ENCODE measurements around the gene NUPR2. TPM values are rescaled to one million over a fixed set of nuclear protein-coding genes. Genes with fewer than 3 reads are reported as not detected.

The NUPR2 gene
- total and polyA plus RNA-seq, 2 of the 4 experiments (the other 2 are of a cell fraction), result not detected

- no peak overlapping the region for H2BK15ac ChIP-seq (ENCODE audit: low read depth, low read length)
- in situ Hi-C loops (cut with MboI; ENCODE audit: low sequenced_read_pairs) (loop anchor here (25.0 kb wide), 2 partner anchors 810 to 1335 kb away; partner anchors contain the start of gene SEC61G), intact Hi-C loops (cut with micrococcal nuclease) (no loop called here), dilution Hi-C loops (cut with HindIII; ENCODE audit: low sequenced_read_pairs, unreplicated experiment) (no loop called here)
- H3K79me1 ChIP-seq (ENCODE audit: low read depth in 1 of 2, low read length in 2 of 2), result peaks cover 0 to 4% of the 10 kb centered on the region in 2 experiments; a peak in 1 of 4 replicates
- no peaks in the 10 kb centered on the region for H3K9me1 ChIP-seq (ENCODE audit: insufficient read depth, low read length)
- H3K9ac ChIP-seq (ENCODE audit: low read depth, low read length), result no peak overlapping the region
- no peaks in the 10 kb centered on the region for H3K9me3 ChIP-seq (ENCODE audit: control insufficient read depth, insufficient read depth, low read length)
- no peak overlapping the region for H3K4ac ChIP-seq (ENCODE audit: low read depth, low read length)
- no peak overlapping the region for H3K18ac ChIP-seq (ENCODE audit: low read depth, low read length)
- no peak overlapping the region for H3K27ac ChIP-seq (ENCODE audit: insufficient read depth, low read length)
- peaks cover 5% of the 10 kb centered on the region; the same call in 1 of the 2 replicates for H4K20me1 ChIP-seq (ENCODE audit: insufficient read depth, low read length)
- no peak overlapping the region for H4K91ac ChIP-seq (ENCODE audit: insufficient read depth, low read depth, low read length)
- H3K23ac ChIP-seq (ENCODE audit: low read depth, low read length), result no peak overlapping the region
- ChIA-PET CTCF (interaction anchor here (1.0 kb wide), 1 partner anchor 18 kb away, joined by 4 read pairs; no protein-coding TSS in a partner anchor), POLR2A (ENCODE audit: unreplicated experiment) (no interaction called here)
- H4K8ac ChIP-seq (ENCODE audit: low read depth in 2 of 2, low read length in 2 of 2), result no peak overlapping the region
- H4K5ac ChIP-seq (ENCODE audit: low read depth, low read length), result no peak overlapping the region
- H3K4me3 ChIP-seq (ENCODE audit: insufficient read depth, low read depth, low read length), result no peak overlapping the region
- no peak overlapping the region for H2AK9ac ChIP-seq (replicated peaks; ENCODE audit: low read depth, low read length, poor library complexity)
- H2BK20ac ChIP-seq (ENCODE audit: low read depth, low read length), result no peak overlapping the region
- H3K4me2 ChIP-seq (ENCODE audit: low read depth, low read length), result peak overlapping the region; percentile 59
- peak; percentile 42 for ATAC-seq (ENCODE audit: low read depth)
- no peak overlapping the region for H3K14ac ChIP-seq (replicated peaks; ENCODE audit: low read depth, low read length)
- H3K27me3 ChIP-seq (ENCODE audit: control insufficient read depth, insufficient read depth, low read length), result no peaks in the 10 kb centered on the region
- TF ChIP-seq FOS (IDR thresholded peaks at IDR 0.05; ENCODE audit: low read depth, low read length) (peak; percentile 37; the same call in 1 of the 2 replicates), RAD21 (IDR thresholded peaks at IDR 0.05; ENCODE audit: low read length) (no peak)
- no TSS peak for BruUV-seq (replicated peaks)
- H2BK5ac ChIP-seq (ENCODE audit: low read depth, low read length, poor library complexity, severe bottlenecking), result no peak overlapping the region
- no peak overlapping the region for H2AK5ac ChIP-seq (ENCODE audit: low read depth, low read length)
- H3K36me3 ChIP-seq (ENCODE audit: control insufficient read depth, insufficient read depth, low read length), result peaks cover 22% of the 10 kb centered on the region
- no peak overlapping the region for H3K56ac ChIP-seq (ENCODE audit: extremely low read depth, insufficient read depth, low read length)
- DNase-seq, result peak; percentile 89
- no peak overlapping the region for H2BK120ac ChIP-seq (ENCODE audit: low read depth, low read length)
- no peak overlapping the region for H2AFZ ChIP-seq (replicated peaks; ENCODE audit: low read length, poor library complexity)
- peaks cover 8% of the 10 kb centered on the region for H3K4me1 ChIP-seq (ENCODE audit: control insufficient read depth, insufficient read depth, low read length)
- 43% methylated on average over 1 of the region's 5 CpGs; no CpG with 5 or more reads in 1 of the 2 experiments for WGBS, 2 experiments (ENCODE audit: extremely low coverage in 2 of 2, insufficient read length in 1 of 2)
These were observed 18.5 kb downstream of the NUPR2 start for GRCh38 chr7:56097700-56098099.

Data from IMR-90 (cell line).